Neural progenitor cell (in vitro differentiated cells): ENCODE data around the gene ATP11A.

Experiments used
- EZH2 ChIP-seq: fragments of 200-600 bp; sonication (generic); IDR thresholded peaks from 2 replicates; pipeline ENCODE4 v1.6.1; 2017; ENCODE audit warnings: antibody characterized with exemption, mild to moderate bottlenecking, moderate library complexity
- EZH2phosphoT487 ChIP-seq: fragments of 200-600 bp; sonication (generic); IDR thresholded peaks from 2 replicates; pipeline ENCODE4 v1.6.1; 2017; ENCODE audit warnings: antibody characterized with exemption
- TF ChIP-seq, protein P1 (sequence below): fragments of 200-600 bp; sonication (generic); IDR thresholded peaks from 2 replicates; pipeline ENCODE4 v1.5.1; 2017; ENCODE audit warnings: antibody characterized with exemption, mild to moderate bottlenecking

DNA sequence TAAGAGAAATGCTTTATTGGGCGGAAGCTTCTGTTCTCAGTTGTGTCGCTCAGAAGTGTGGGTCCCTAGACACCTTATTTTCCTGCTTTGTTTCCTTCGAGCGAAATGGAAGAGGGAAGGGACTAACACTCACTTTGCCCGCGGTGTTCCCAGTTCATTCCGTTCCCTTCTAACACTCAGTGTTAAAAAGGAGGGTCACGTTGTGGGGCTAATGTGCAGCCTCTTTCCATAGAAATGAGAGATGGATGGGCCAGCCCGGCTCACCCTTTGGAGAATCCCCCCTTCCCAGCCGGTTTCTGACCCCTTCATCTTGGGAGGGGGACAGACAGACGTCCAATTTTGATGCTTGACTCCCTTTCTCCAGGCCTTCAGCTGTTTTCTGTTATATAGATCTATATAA, 2.3 kb downstream of the ATP11A start:
- TF ChIP-seq, protein P1, sequence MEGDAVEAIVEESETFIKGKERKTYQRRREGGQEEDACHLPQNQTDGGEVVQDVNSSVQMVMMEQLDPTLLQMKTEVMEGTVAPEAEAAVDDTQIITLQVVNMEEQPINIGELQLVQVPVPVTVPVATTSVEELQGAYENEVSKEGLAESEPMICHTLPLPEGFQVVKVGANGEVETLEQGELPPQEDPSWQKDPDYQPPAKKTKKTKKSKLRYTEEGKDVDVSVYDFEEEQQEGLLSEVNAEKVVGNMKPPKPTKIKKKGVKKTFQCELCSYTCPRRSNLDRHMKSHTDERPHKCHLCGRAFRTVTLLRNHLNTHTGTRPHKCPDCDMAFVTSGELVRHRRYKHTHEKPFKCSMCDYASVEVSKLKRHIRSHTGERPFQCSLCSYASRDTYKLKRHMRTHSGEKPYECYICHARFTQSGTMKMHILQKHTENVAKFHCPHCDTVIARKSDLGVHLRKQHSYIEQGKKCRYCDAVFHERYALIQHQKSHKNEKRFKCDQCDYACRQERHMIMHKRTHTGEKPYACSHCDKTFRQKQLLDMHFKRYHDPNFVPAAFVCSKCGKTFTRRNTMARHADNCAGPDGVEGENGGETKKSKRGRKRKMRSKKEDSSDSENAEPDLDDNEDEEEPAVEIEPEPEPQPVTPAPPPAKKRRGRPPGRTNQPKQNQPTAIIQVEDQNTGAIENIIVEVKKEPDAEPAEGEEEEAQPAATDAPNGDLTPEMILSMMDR = no peak
- no peak for TF ChIP-seq EZH2
- no peak for TF ChIP-seq EZH2phosphoT487
